Loucy (cell line): ENCODE results near the gene HMGB3.

Experiments used
- EZH2phosphoT487 ChIP-seq: fragments of 200-600 bp; IDR thresholded peaks from 2 replicates; pipeline ENCODE4 v1.6.1; 2018; ENCODE audit warnings: antibody characterized with exemption, mild to moderate bottlenecking, moderate library complexity, borderline replicate concordance
- TF ChIP-seq, protein P1 (sequence below): fragments of 200-600 bp; sonication (generic); conservative IDR thresholded peaks from 2 replicates; pipeline ENCODE4 v1.5.1; 2014; ENCODE audit warnings: mild to moderate bottlenecking, antibody characterized with exemption, low read length

DNA sequence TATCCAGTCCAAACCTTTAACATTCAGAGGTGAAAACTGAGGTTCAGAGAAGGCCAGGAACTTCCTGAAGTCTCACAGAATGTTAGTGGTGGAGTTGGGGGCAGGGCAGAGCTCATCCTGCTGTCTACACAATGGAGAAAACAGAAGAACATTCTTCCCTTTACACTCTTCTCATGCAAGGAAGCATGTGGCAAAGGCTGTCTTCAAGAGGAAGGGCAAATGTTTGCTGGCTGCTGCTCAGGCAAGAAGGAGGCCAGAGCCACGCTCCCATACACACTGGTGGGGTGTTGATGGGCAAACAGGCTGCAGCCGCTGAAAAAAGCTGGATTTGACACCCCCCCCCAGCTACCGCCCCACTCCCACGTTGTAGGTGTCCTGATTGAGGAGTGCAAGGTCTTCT lies 32.5 kb downstream of the HMGB3 start:
- TF ChIP-seq, protein P1, sequence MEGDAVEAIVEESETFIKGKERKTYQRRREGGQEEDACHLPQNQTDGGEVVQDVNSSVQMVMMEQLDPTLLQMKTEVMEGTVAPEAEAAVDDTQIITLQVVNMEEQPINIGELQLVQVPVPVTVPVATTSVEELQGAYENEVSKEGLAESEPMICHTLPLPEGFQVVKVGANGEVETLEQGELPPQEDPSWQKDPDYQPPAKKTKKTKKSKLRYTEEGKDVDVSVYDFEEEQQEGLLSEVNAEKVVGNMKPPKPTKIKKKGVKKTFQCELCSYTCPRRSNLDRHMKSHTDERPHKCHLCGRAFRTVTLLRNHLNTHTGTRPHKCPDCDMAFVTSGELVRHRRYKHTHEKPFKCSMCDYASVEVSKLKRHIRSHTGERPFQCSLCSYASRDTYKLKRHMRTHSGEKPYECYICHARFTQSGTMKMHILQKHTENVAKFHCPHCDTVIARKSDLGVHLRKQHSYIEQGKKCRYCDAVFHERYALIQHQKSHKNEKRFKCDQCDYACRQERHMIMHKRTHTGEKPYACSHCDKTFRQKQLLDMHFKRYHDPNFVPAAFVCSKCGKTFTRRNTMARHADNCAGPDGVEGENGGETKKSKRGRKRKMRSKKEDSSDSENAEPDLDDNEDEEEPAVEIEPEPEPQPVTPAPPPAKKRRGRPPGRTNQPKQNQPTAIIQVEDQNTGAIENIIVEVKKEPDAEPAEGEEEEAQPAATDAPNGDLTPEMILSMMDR = no peak
- TF ChIP-seq EZH2phosphoT487 = no peak
